SK-N-SH (cell line): ENCODE results near the gene CALU. TPM values are rescaled to one million over a fixed set of nuclear protein-coding genes. Genes with fewer than 3 reads are reported as not detected.

Experiments used
- CTCF ChIA-PET: fragments of 300-600, 350-600 bp; formaldehyde crosslinking; extraction: SDS; loops from one replicate; lab custom pipeline; 2021; lab: Yijun Ruan, JAX
- POLR2A ChIA-PET: fragments of 350-600 bp; sonication (Branson Sonifier 250); formaldehyde crosslinking; extraction: SDS; loops from one replicate; lab custom pipeline; 2020; ENCODE audit warnings: antibody characterized with exemption, inconsistent platforms; lab: Yijun Ruan, JAX
- DNase-seq: peaks from one replicate; pipeline ENCODE4 v3.0.0; 2012
- H2AFZ ChIP-seq: fragments of 200-600 bp; sonication (generic); 2 replicates; pipeline ENCODE4 v1.8.1; 2016; ENCODE audit warnings: antibody characterized with exemption, mild to moderate bottlenecking, low read depth
- H3F3A ChIP-seq: fragments of 200-600 bp; sonication (generic); replicated peaks from 2 replicates; pipeline ENCODE3; 2016; ENCODE audit warnings: antibody characterized with exemption, mild to moderate bottlenecking; ENCODE audit not compliant: insufficient read depth
- H3K27ac ChIP-seq, 2 experiments: fragments of 200-500 bp in 1 of 2; fragments of 200-600 bp in 1 of 2; sonication (Bioruptor generic) in 1 of 2; sonication (generic), shearing (Covaris generic) in 1 of 2; 2 replicates each; pipeline versions ENCODE4 v1.5.1 to v1.6.1; 2014 to 2016; ENCODE audit warnings: low read depth in 2 of 2, inconsistent platforms in 1 of 2, low read length in 1 of 2, mild to moderate bottlenecking in 1 of 2, mixed read lengths in 1 of 2
- H3K27me3 ChIP-seq: fragments of 200-600 bp; sonication (generic), shearing (Covaris generic); 2 replicates; pipeline ENCODE4 v1.6.1; 2016; ENCODE audit warnings: mixed run types; ENCODE audit not compliant: insufficient read depth
- H3K36me3 ChIP-seq, 2 experiments: fragments of 200-500 bp in 1 of 2; fragments of 200-600 bp in 1 of 2; sonication (Bioruptor generic) in 1 of 2; sonication (generic) in 1 of 2; replicated peaks in 1 of 2; 2 replicates each; pipeline versions ENCODE3 to v1.5.1; 2014 to 2016; ENCODE audit warnings: low read length in 1 of 2, mild to moderate bottlenecking in 1 of 2; ENCODE audit not compliant: insufficient read depth in 2 of 2, control insufficient read depth in 1 of 2
- H3K4me1 ChIP-seq, 2 experiments: fragments of 200-500 bp in 1 of 2; fragments of 200-600 bp in 1 of 2; sonication (Bioruptor generic) in 1 of 2; sonication (generic), shearing (Covaris generic) in 1 of 2; 2 replicates each; pipeline versions ENCODE4 v1.5.1 to v1.6.1; 2014 to 2016; ENCODE audit warnings: low read depth in 1 of 2, low read length in 1 of 2, mixed run types in 1 of 2; ENCODE audit not compliant: insufficient read depth in 2 of 2, control insufficient read depth in 1 of 2
- H3K4me2 ChIP-seq: fragments of 200-600 bp; sonication (generic), shearing (Covaris generic); 2 replicates; pipeline ENCODE4 v1.6.1; 2017; ENCODE audit warnings: mixed run types
- H3K4me3 ChIP-seq, 2 experiments: fragments of 200-500 bp in 1 of 2; fragments of 200-600 bp in 1 of 2; sonication (Bioruptor generic) in 1 of 2; sonication (generic), shearing (Covaris generic) in 1 of 2; 2 replicates each; pipeline versions ENCODE4 v1.5.1 to v1.8.1; 2014 to 2016; ENCODE audit warnings: low read depth in 2 of 2, inconsistent platforms in 1 of 2, low read length in 1 of 2, mild to moderate bottlenecking in 1 of 2, mixed read lengths in 1 of 2, moderate library complexity in 1 of 2
- H3K79me2 ChIP-seq: fragments of 200-600 bp; sonication (generic); 2 replicates; pipeline ENCODE4 v1.8.1; 2017; ENCODE audit warnings: mild to moderate bottlenecking; ENCODE audit not compliant: insufficient read depth
- H3K9ac ChIP-seq: fragments of 200-600 bp; sonication (generic); 2 replicates; pipeline ENCODE4 v1.6.1; 2017; ENCODE audit warnings: mixed run types
- H3K9me2 ChIP-seq: fragments of 200-600 bp; sonication (generic); 2 replicates; pipeline ENCODE4 v1.6.1; 2017; ENCODE audit warnings: mixed run types
- H3K9me3 ChIP-seq: fragments of 200-600 bp; sonication (generic); 2 replicates; pipeline ENCODE4 v1.6.1; 2017; ENCODE audit warnings: mixed run types, mild to moderate bottlenecking, moderate library complexity
- H4K20me1 ChIP-seq: fragments of 200-600 bp; sonication (generic); 2 replicates; pipeline ENCODE4 v1.6.1; 2017; ENCODE audit warnings: mild to moderate bottlenecking, mixed run types; ENCODE audit not compliant: insufficient read depth
- CHD2 ChIP-seq: fragments of 150-350 bp; IDR thresholded peaks from 2 replicates; pipeline ENCODE4 v1.6.1; 2018; ENCODE audit warnings: low read length; ENCODE audit not compliant: partially characterized antibody
- ELF1 ChIP-seq: IDR thresholded peaks from 2 replicates; pipeline ENCODE4 v1.4.0; 2012
- EP300 ChIP-seq, 2 experiments: IDR thresholded peaks; 2 replicates each; pipeline versions ENCODE4 v1.4.0 to v1.6.1; 2012; ENCODE audit warnings: borderline replicate concordance in 1 of 2, low read depth in 1 of 2, low read length in 1 of 2
- FOXJ3 ChIP-seq: sonication (generic); formaldehyde crosslinking; IDR thresholded peaks from 2 replicates; pipeline ENCODE4 v1.5.1; 2020; ENCODE audit warnings: mild to moderate bottlenecking, missing genetic modification reagents
- FOXM1 ChIP-seq: IDR thresholded peaks from 2 replicates; pipeline ENCODE4 v1.4.0; 2012; ENCODE audit warnings: low read depth, mild to moderate bottlenecking
- GABPA ChIP-seq: IDR thresholded peaks from 2 replicates; pipeline ENCODE4 v1.4.0; 2012; ENCODE audit warnings: low read depth, mild to moderate bottlenecking
- GATA2 ChIP-seq: sonication (generic); formaldehyde crosslinking; IDR thresholded peaks from 2 replicates; pipeline ENCODE4 v1.5.0; 2020; ENCODE audit warnings: mild to moderate bottlenecking, missing genetic modification reagents
- MAX ChIP-seq: IDR thresholded peaks from 2 replicates; pipeline ENCODE4 v1.4.0; 2012; ENCODE audit warnings: low read depth
- NFIC ChIP-seq: IDR thresholded peaks from 2 replicates; pipeline ENCODE4 v1.4.0; 2012; ENCODE audit warnings: borderline replicate concordance
- NRF1 ChIP-seq: IDR thresholded peaks from 2 replicates; pipeline ENCODE4 v1.6.1; 2012; ENCODE audit warnings: low read depth, mild to moderate bottlenecking, low read length
- POLR2AphosphoS5 ChIP-seq: IDR thresholded peaks from 2 replicates; pipeline ENCODE4 v1.6.1; 2012; ENCODE audit warnings: low read depth, low read length
- RAD21 ChIP-seq: IDR thresholded peaks from 2 replicates; pipeline ENCODE4 v1.6.1; 2012; ENCODE audit warnings: mild to moderate bottlenecking, low read length
- RCOR1 ChIP-seq: fragments of 150-350 bp; IDR thresholded peaks from 2 replicates; pipeline ENCODE4 v1.6.1; 2017; ENCODE audit warnings: antibody characterized with exemption, low read length
- REST ChIP-seq: IDR thresholded peaks from 2 replicates; pipeline ENCODE4 v1.6.1; 2012; ENCODE audit warnings: mild to moderate bottlenecking, low read depth, low read length, moderate library complexity
- RFX5 ChIP-seq: IDR thresholded peaks from 2 replicates; pipeline ENCODE4 v1.6.1; 2012; ENCODE audit warnings: mild to moderate bottlenecking, improper control_type of control experiment, low read length
- RXRA ChIP-seq: IDR thresholded peaks from 2 replicates; pipeline ENCODE4 v1.4.0; 2012; ENCODE audit warnings: low read depth, mild to moderate bottlenecking, borderline replicate concordance
- SMC3 ChIP-seq: IDR thresholded peaks from 2 replicates; pipeline ENCODE4 v1.6.1; 2012; ENCODE audit warnings: low read depth, low read length, improper control_type of control experiment
- TAF1 ChIP-seq: IDR thresholded peaks from 2 replicates; pipeline ENCODE4 v1.6.1; 2012; ENCODE audit warnings: low read depth, mild to moderate bottlenecking, low read length, moderate library complexity, borderline replicate concordance
- TCF12 ChIP-seq: IDR thresholded peaks from 2 replicates; pipeline ENCODE4 v1.4.0; 2012
- ZBTB33 ChIP-seq: IDR thresholded peaks from 2 replicates; pipeline ENCODE4 v1.4.0; 2012; ENCODE audit warnings: low read depth, borderline replicate concordance
- WGBS: methylation state at CpG from one replicate; pipeline ENCODE4 v1.1.6; 2017; ENCODE audit warnings: low lambda C conversion rate; 5-methylcytosine and 5-hydroxymethylcytosine counted together
- polyA plus RNA-seq, 3 experiments: library from polyadenylated mRNA; depleted of rRNA; stranded (reverse); fragments of >200 nt; gene quantifications; 2 replicates each; pipeline ENCODE4 v1.2.3, GENCODE V29; 2012

The CALU gene
- polyA plus RNA-seq, 1 of the 3 experiments (the other 2 are of a cell fraction), result 195 TPM

GRCh38 chr7:128791972-128792327, 52.8 kb downstream of the CALU start:
- Histone ChIP-seq H3K4me1 (peaks cover 15 to 21% of the 10 kb centered on the region in 2 experiments), H3K27me3 (no peaks in the 10 kb centered on the region), H3K4me2 (peak overlapping the region; percentile 100), H3K9ac (peak overlapping the region; percentile 71), H3K79me2 (0 out of 2 replicates have a peak, but pooled peaks cover 3% of the 10 kb centered on the region), H3F3A (peaks cover 29% of the 10 kb centered on the region), H3K4me3 (peak overlapping the region; percentile 82 to 85), H3K9me3 (no peaks in the 10 kb centered on the region), H3K27ac (peak overlapping the region in 1 of 2 experiments; percentile 82; a peak in 2 of 4 replicates), H2AFZ (peak overlapping the region; percentile 90), H3K9me2 (no peaks in the 10 kb centered on the region), H3K36me3 (peaks cover 11 to 14% of the 10 kb centered on the region in 2 experiments), H4K20me1 (no peaks in the 10 kb centered on the region)
- 6% methylated on average over 9 of the region's 9 CpGs for WGBS
- TF ChIP-seq POLR2AphosphoS5, result no peak
- TF ChIP-seq RXRA, result no peak
- TF ChIP-seq NFIC, result no peak
- TF ChIP-seq TCF12, result no peak
- TF ChIP-seq CHD2, result no peak
- no peak for TF ChIP-seq MAX
- no peak for TF ChIP-seq ZBTB33
- ChIA-PET CTCF (interaction anchor here (0.6 to 2.0 kb wide), 11 partner anchors 8 to 300 kb away, joined by 3 to 7 read pairs (median 3); partner anchors contain the start of gene ATP6V1F), POLR2A (interaction anchor here (0.6 to 1.3 kb wide), 5 partner anchors 26 to 71 kb away, joined by 4 to 11 read pairs (median 4); partner anchors contain the start of genes ATP6V1F and CALU)
- DNase-seq, result no peak

- WGBS, result 58% methylated on average over 10 of the region's 10 CpGs
- TF ChIP-seq GABPA, result no peak
- peak; percentile 77 for TF ChIP-seq GATA2 (CRISPR knock-in tag)
- TF ChIP-seq ELF1, result no peak
- peak in 1 of 2 experiments; percentile 46; a peak in 1 of 4 replicates for TF ChIP-seq EP300 (IDR thresholded peaks at IDR 0.05; ENCODE audit: borderline replicate concordance in 1 of 2, low read depth in 1 of 2, low read length in 1 of 2)
- 0 out of 2 replicates have a peak, but pooled peaks have one; percentile 57 for TF ChIP-seq FOXJ3 (CRISPR knock-in tag)
- TF ChIP-seq TAF1, result no peak
- TF ChIP-seq FOXM1, result no peak
- no peak for TF ChIP-seq RXRA
- TF ChIP-seq SMC3, result no peak; the same call in 1 of the 2 replicates
- TF ChIP-seq MAX, result peak; percentile 54; the same call in 1 of the 2 replicates
- no peak for TF ChIP-seq NRF1
- TF ChIP-seq REST, result no peak; the same call in 1 of the 2 replicates
- peak; percentile 65 for TF ChIP-seq CHD2
- no peak for TF ChIP-seq RFX5
- TF ChIP-seq RAD21, result peak; percentile 44
- TF ChIP-seq RCOR1, result peak; percentile 27; the same call in 1 of the 2 replicates
Measured at GRCh38 chr7:128792471-128793180, 53.5 kb downstream of the CALU start.

More at GRCh38 chr7:128792471-128793180, 53.5 kb downstream of the CALU start:
- DNase-seq, result peak; percentile 90
- H3K27me3 ChIP-seq, result no peaks in the 10 kb centered on the region
- peak overlapping the region; percentile 100 for H3K4me2 ChIP-seq
- H3K27ac ChIP-seq, result peak overlapping the region in 1 of 2 experiments; percentile 82; a peak in 2 of 4 replicates
- peak overlapping the region; percentile 71; the same call in 1 of the 2 replicates for H3K9ac ChIP-seq
- H3K9me2 ChIP-seq, result no peaks in the 10 kb centered on the region
- POLR2A ChIA-PET, result interaction anchor here (0.6 kb wide), 1 partner anchor 70 kb away, joined by 4 read pairs; the partner anchor contains the start of gene ATP6V1F
- peaks cover 11 to 18% of the 10 kb centered on the region in 2 experiments for H3K36me3 ChIP-seq
- H2AFZ ChIP-seq, result no peak overlapping the region
- H3K79me2 ChIP-seq, result 0 out of 2 replicates have a peak, but pooled peaks cover 3% of the 10 kb centered on the region
- H3K4me3 ChIP-seq, result peak overlapping the region; percentile 82 to 85
- CTCF ChIA-PET, result interaction anchor here (0.6 to 2.0 kb wide), 12 partner anchors 9 to 299 kb away, joined by 3 to 7 read pairs (median 3); partner anchors contain the start of gene ATP6V1F
- no peaks in the 10 kb centered on the region for H4K20me1 ChIP-seq
- H3K4me1 ChIP-seq, result peaks cover 15 to 21% of the 10 kb centered on the region in 2 experiments
- peaks cover 29% of the 10 kb centered on the region for H3F3A ChIP-seq
- no peaks in the 10 kb centered on the region for H3K9me3 ChIP-seq
